ENCODE data around the gene MTMR3.
"Not testable (repeated sequence)": the region's sequence is repeated elsewhere in the genome, so short reads cannot be mapped to it uniquely, and the experiment has no call there.

Gene MTMR3

DNA sequence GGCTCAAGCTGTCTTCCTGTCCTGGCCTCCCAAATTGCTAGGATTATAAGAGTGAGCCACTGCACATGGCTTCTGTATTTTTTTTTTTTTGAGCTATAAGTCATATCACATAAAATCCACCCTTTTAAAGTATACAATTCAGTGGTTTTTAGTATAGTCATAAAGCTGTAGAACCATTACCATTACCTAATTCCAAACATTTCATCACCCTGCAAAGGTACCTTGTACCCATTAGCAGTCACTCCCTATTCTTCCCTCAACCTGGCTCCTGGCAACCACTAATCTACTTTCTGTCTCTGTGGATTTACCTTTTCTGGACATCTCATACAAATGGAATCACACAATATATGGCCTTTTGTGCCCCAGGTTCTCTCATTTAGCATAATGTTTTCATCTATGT, 84.5 kb downstream of the MTMR3 start:
- no peak for DNase-seq (ENCODE audit: low spot score)

DNA sequence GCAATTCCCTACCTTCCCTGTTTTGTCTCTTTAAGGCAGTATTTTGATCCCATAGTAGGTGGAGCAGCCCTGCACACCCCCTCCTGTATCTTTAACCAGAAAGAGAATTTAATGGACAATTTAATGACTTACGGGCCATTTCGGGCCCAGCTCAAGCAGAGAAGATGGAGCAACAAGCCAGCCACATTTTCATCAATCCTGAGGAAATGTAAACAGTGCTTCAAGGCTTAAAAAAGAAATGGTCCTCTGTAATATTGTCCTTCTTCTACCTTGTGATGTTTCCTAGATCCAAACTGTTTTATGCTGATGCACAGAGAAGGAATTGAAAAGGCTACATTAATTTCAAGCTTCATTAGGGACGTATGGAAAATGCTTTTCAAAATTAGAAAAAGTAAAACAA, 88.6 kb downstream of the MTMR3 start:
- DNase-seq (ENCODE audit: low spot score), result no peak

DNA sequence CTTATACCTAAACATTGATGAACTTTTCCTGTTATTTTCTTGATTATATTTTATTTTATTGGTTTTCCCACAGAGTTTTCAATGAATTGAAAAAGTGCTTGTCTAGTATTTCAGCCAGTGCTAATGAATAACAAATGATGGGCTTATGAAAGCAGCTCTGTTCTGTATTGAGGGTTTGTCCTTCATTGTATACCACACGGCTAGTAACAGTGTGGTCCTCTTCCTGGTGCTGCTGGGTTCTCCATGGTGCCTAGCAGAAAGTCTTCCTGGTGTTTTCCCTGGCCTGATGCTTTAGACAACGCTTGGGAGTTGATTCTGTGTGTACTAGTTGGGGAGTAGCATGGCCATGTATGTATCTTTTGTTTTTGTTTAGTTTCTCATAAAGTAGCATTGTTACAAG, 89.1 kb downstream of the MTMR3 start:
- no peak for DNase-seq (ENCODE audit: low spot score)

DNA sequence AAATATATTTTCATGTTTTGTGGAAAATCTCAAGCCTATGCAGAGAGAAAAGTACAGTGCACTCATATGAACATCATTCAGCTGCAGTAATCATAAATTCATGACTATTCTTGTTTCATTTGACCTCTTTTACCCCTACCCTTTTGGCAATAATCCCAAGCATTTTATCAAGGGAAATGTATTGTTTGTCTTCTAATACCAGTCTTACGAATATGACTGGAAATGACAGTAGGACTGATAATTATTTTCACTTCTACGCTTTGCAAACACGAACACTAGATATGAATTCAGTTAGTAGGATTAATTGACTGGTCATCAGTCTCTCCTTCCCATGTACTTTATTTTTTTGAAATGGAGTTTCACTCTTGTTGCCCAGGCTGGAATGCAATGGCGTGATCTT, 90.3 kb downstream of the MTMR3 start:
- no peak for DNase-seq (ENCODE audit: low spot score)

DNA sequence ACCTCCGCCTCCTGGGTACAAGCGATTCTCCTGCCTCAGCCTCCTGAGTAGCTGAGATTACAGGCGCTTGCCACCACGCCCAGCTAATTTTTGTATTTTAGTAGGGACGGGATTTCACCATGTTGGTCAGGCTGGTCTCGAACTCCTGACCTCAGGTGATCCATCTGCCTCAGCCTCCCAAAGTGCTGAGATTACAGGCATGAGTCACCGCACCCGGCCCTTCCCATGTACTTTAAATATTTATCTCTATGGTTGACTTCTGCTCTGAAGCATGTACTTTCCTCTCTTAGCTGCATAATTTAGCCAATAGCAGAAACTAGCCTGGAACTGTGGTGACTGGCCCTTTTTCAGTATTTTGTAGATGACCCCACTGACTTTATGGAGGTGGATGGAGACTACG, 90.7 kb downstream of the MTMR3 start:
- DNase-seq (ENCODE audit: low spot score), result not testable (repeated sequence)

DNA sequence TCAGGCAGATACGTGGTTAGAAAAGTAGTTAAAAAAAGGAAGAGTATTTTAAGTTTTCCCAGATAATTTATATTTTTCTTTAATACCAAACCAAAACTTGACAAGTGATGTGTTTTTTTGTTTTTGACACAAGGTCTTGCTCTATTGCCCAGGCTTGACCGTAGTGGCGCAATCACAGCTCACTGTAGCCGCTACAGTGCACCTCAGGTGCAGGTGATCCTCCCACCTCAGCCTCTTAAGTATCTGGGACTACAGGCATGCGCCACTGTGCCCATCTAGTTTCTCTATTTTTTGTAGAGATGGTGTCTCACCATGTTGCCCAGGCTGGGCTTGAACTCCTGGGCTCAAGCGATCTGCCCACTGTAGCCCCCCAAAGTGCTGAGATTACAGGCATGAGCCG, 92.5 kb downstream of the MTMR3 start:
- no peak for DNase-seq (ENCODE audit: low spot score)

DNA sequence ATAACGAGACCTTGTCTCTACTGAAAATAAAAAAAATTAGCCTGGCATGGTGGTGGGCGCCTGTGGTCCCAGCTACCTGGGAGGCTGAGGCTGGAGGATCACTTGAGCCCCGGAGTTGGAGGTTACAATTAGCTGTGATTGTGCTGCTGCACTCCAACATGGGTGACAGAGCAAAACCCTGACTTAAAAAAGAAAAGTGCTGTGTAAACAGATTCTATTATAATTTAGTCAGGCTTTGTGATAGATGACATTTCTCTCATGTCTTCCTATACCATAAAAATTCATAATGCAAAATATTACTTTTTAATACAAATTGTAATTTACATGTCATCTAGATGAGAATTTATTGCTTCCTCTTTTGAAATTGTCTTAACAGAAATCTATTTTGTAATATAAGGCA, 94.1 kb downstream of the MTMR3 start:
- DNase-seq (ENCODE audit: low spot score), result no peak

DNA sequence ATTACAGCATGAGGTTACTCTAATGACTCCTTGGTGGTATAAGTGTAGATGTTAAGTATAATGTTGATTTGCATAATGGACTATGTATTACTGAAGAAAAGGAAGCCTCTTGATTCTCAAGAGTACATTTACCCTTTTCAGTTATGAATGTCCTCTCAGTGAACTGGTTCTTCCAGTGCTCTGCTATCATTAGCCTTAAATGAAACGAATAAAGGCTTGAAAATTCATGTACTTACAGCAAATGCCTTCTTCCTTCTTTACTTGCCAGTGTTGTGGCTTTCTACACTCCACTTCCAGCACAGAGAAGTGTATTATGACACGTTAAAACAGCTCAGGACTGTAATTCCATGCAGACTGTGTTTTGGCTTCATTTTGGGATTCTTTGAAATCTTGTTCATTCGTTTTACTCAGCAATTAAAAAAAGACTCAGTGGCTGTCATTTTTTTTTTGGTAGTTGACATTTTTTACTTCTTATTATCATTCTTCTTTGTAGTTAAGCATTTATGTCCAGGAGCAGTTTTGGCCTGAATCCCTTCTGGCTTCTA, 96.9 kb downstream of the MTMR3 start:
- DNase-seq (ENCODE audit: low spot score), result no peak

DNA sequence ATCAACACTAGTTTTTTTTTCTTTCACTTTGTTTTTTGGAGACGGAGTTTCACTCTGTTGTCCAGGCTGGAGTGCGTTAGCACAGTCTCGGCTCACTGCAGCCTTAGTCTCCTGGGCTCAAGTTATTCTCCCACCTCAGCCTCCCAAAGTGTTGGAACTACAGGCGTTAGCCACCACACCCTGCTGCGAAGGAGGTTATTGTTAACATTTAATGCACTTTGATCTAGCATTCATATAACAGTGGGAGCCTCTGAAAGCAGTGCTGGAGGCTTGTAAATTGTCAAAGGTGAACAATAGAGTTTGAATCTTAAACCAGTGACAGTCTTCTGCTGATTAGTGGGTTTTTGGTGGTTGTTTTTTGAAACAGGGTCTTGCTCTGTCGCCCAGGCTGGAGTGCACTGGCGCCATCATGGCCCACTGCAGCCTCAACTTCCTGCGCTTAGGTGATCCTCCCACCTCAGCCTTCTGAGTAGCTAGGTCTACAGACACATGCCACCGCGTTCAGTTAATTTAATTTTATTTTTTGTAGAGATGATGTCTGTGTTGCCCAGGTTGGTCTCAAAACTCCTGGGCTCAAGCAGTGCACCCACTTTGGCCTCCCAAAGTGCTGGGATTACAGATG, 100.4 kb downstream of the MTMR3 start:
- DNase-seq (ENCODE audit: low spot score), result no peak

DNA sequence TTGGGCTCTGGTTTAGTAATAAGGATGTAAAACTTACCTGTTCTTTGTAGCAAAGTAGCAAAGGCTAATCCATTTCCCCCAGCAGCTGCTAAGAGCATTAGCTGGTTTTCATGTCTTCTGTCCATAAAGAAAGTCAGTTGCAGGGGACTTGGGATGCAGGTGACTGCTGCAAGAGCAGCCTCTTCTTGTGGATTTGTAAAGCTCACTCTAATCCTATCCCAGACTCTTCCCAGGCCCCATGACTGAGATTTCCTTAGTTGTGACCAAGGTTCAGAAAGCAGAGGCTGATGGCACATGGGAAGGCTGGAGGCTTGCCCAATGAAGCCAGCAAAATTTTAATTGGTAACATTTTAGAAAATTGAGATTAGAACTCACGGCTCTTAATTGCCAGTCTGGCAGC, 102.9 kb downstream of the MTMR3 start:
- no peak for DNase-seq (ENCODE audit: low spot score)

DNA sequence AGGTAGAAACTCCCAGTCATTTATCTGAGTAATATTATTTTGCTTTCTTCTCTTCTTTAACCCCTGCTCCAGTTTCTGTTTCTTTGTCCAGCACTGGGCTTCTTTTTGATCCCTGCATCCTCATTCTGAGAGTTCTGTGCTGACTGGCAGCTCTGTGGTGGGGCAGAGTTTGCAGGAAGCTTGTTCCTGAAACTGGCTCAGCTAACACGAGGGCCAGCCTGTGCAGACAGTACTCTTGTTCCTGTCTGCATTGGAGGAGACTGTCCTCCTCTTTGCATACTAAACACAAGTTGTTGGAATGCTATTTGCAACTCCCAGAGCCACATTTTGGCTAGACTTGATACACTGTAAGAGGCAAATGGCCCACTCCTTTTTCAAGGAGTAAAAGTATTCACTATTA, 104.2 kb downstream of the MTMR3 start:
- no peak for DNase-seq (ENCODE audit: low spot score)

DNA sequence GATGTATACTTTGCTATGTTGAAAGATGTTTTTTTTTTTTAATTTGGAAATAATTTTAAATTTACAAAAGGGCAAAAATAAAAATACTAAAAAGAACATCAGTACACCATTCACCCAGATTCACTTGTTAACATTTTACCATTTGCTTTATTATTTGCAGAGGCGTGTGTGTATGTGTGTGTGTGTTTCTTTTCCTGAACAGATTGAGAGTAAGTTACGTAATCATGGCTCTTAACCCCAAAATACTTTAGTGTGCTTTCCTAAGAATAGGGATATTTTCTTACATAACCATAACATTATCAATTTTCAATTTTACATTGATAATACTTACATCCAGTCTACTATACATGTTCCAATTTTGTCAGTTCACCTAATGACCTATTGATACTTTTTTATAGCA, 105.7 kb downstream of the MTMR3 start:
- no peak for DNase-seq (ENCODE audit: low spot score)

DNA sequence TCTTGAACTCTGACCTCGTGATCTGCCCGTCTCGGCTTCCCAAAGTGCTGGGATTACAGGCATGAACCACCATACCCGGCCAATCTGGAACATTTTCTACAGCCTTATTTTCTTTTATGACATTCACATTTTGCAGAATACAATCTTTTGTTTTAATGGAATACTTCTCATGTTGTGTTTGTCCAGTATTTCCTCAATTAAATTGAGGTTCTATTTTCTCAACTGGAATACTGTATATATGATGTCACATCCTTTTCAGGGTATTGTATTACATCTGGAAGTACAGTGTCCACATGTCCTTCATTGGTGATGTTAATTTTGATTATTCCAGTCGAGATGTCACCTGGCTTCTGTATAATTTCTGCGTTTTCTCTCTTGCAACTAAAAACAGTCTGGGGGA, 106.5 kb downstream of the MTMR3 start:
- DNase-seq (ENCODE audit: low spot score), result no peak

DNA sequence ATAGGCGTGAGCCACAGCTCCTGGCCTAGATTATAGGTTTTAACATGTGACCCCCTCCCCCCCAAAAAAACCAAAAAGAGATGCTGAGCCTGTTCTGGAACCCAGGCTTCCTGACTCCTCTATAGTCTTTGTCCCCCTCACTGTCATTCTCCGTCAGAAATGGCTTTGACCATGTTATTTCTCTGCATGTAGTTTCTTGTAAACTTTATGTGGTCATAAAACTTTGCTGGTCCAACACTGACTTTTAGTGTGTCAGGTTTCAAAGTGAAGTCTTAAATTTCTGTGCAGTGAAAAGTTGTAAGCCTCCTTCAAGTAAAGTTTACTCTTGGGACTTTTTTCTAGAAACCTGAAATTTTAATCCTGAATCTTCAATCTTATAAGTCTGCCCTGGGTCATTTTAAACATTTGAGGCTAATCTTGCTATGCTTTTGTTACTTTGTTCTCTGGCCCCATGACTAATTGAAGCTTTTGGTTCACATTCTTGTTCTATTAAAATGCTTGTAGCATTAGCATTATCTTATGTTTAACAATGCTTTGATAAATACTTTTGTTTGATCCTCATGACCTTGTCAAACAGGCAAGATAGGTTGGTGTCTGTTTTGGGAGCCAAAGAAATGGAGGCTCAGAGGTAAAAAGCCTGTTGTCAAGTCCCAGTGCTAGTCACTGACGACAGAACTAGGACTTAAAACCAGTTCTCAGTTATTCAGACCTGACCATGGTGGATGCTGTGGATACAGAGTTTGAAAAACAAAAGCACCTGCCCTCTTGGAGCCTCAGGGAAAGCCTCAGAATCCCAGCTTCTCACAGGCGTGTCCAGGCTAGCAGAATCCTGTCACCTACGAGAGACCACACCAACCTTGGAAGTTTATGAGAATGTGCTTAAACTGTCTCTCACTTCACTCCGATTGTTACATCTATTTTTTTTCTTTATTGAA, 109.6 kb downstream of the MTMR3 start:
- DNase-seq (ENCODE audit: low spot score), result no peak

DNA sequence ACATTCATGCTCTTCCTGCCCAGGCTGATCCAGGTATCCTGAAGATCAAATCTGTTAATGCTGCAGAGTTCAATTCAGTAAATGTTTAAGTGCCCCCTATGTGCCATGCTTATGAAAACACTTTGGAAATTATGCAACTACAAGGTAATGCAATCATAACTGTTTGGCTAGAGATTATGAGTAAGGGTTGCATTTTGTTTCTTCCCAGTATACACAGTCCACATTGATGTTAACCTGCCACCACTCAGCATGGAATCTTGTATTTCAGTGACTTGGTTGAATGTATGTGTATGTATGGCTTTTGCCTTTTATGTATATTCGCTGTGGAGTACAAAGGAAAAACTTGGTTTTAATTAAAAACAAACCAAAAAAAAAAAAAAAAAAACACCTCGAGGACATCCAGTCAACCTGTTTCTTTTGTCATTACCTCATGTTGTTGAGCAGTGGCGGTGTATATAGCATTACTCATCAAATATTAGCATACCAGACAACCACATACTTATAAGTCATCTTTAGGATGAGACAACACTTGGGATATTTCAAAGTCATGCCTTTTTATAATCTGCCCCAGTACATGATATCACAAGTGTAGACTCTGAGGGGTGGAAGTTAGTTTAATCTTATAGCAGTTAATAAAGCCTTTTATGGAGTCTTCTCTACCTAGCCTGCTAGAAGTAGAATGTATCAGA, 111.2 kb downstream of the MTMR3 start:
- no peak for DNase-seq (ENCODE audit: low spot score)

DNA sequence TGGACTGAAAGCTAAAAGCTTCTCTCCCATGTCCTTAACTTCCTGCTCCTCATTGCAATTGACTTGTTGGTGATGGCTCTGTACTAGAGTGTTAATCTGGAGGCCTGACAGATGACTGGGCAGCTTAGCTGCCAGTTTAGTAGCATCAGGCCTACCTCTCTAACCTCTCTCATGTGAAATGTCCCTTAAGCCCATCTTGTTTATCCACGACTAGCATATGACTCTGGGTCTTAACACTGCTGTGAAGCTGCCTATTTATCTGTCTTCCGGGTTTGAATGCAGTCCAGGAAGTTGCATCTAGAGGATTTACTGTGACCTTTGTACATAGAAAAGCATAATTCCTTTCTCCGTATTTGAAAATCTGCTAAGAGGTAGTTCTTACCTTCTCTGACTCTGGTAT, 112.0 kb downstream of the MTMR3 start:
- DNase-seq (ENCODE audit: low spot score), result no peak

DNA sequence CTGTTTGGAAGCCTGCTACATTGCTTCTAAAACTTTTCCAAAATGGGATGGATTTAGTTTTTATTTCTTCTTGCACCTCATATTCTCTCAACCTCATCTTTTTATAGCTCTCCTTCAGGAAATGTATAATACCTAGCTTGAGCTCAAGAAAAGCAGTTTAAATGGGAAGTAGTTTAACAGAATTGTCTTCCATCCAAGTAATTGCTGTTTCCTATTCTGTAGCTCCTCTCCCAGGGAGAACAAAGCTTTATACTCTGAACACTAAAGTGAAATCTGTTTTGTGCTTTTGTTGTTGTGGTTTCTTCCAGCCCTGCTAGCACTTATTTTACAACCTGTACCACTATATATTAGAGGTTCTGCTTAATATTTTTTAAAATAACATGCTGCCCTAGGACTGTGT, 114.1 kb downstream of the MTMR3 start:
- DNase-seq (ENCODE audit: low spot score), result no peak

DNA sequence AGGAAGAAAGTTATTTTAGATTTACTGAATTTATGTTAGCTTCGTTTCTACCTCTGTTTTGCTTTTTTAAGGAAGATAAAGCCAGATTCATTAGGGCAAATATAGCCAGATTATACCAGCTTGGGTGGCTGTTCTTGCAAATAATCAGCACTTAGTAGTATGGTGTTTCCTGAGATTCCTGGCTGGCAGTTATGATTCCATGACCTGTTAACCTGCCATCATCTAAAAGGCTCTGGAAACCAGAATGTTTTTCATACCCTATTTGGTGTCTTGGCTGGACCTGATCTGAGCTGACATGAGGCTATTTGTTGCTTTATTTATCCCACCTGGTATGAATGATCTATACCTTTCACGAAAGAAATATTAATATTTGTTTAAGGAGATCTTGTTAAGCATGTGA, 114.5 kb downstream of the MTMR3 start:
- DNase-seq (ENCODE audit: low spot score), result no peak

DNA sequence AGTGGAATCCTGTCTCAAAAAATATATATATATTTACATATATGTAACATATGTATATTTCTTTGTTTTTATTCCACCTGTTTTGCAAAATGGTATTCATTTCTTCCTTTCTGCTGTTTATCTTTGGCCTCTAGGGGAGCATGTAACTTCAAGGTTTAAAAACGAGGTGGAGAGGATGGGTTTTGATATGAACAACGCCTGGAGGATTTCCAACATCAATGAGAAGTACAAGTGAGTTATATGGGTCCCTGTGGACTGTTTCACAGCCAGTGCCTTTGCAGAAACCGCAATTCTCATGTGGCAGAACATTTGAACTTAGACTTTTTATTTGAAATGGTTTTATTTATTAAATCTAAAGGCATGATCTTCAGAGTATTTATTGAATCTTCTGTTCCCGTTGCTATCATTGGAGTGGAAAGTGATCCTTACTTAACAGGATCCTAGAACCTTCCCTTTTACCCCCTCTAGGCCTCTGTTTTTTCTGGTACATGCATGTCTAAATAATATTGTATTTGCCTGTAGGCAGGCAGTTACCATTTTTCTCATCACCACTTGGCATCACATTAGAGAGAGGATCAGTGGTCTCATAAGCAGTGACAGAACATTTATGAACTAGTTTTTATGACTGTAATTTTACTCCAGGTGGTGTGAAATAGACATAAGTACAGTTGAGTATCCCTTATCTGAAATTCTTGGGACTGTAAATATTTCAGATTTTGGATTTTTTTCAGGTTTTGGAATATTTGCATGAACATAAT, 115.8 kb downstream of the MTMR3 start:
- no peak for DNase-seq (ENCODE audit: low spot score)

DNA sequence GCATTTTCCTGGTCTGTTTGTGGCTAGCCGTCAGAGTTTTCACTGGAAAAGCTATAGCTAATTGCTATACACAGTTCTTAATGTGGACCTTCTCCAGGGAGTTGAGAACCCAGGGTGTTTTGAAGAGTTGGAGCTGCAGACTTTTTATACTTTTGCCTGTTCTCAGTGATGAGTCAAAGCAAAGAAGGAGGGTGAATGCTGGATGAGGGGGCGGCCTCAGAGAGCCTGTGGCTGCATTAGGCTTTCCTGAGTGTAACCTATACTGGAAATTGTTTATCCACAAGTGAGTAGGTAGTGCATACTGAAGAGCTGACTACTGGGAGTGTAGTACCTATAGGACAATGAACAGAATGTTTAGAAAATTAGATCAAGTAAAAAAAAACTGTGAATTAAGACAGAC, 117.6 kb downstream of the MTMR3 start:
- DNase-seq (ENCODE audit: low spot score), result no peak

DNA sequence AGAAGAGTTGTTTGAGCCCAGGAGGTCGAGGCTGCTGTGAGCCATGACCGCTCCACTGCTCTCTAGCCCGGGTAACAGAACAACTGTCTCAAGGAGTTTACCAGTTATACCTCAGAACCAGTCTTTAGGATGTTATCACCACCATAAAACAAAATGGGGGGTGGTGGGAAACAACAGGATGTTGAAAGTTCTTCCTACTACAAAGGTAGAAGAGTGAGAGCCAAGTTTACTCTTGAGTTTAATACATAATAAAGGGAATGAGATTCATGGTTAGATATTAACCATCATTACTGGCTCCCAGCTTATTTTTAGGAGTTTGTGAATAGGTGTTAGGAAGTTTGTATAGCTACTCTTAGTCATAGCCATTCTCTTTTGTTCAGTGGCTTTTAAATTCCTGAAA, 118.5 kb downstream of the MTMR3 start:
- DNase-seq (ENCODE audit: low spot score), result no peak

DNA sequence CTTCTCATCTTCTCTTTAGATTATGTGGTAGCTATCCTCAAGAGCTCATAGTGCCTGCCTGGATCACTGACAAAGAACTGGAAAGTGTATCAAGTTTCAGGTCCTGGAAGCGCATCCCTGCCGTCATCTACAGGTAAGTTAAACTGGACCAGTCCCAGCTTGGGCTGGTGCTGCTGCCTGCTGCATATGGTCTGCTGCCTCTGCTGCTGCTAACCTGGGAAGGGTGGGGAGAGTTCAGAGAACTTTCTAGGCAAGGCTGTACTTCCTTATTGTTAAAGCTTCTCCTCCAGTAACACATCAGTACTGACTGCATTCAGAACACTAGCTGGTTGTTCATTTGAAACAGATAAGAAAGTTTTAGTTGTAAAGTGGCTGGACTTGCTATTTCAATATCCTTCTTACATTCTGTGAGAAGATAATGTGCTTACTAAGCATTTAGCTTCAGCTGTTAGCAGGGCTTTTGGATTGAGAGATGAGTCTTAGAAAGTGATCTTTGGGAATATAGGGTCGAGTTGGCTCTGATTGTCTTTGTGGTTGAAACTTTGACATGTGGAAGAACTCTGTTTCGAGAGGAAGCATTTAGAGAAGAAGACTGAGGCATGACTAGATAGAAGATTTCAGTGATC, 120.0 kb downstream of the MTMR3 start:
- DNase-seq (ENCODE audit: low spot score), result no peak

Measured in iPS-NIHi11 (cell line).